ENCODE results near the gene AFF3. TPM values are rescaled to one million over a fixed set of nuclear protein-coding genes. Genes with fewer than 3 reads are reported as not detected.
"Not testable (repeated sequence)": the region's sequence is repeated elsewhere in the genome, so short reads cannot be mapped to it uniquely, and the experiment has no call there.

The AFF3 gene
- total RNA-seq, 1 donor from 2014 or later = 20.9 TPM

DNA sequence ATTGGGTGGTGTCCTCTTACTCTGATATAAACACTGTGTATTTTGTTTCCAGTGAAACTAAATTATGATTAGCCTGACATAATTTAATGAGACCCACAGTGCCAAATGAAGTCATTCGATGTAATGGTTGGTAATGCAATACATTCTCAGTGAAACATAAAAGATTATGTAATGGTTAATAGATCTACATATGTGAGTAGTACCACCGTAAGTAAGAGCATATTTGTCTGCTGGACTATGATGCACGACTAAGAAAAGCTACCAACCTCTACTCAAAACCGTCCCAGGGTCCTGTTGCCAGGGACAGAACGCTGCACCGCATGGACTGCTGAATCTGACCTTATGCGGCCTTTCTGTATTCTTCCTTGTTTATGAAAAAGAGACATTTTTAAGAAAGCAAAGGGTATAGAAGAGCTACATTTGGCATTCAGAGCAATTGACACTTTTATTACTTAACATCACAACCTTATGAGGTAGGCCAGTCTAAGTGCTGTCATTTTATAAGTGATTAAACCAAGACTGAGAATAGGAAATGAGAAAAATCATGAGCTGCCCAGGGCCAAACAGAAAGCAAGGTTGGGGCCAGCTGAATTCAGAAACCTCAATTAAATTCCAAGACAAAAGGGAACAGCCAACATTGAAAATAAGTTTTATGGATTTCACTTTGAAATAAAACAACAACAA lies 44.6 kb downstream of the AFF3 start:
- H3K9me3 Mint-ChIP-seq; H3K4me1 Mint-ChIP-seq; H3K36me3 Mint-ChIP-seq (ENCODE audit: low read depth); H3K4me3 Mint-ChIP-seq; DNase-seq (ENCODE audit: low read depth, low spot score); H3K27ac Mint-ChIP-seq (ENCODE audit: unreplicated experiment); H3K27me3 Mint-ChIP-seq (ENCODE audit: low read depth): not testable (repeated sequence)

DNA sequence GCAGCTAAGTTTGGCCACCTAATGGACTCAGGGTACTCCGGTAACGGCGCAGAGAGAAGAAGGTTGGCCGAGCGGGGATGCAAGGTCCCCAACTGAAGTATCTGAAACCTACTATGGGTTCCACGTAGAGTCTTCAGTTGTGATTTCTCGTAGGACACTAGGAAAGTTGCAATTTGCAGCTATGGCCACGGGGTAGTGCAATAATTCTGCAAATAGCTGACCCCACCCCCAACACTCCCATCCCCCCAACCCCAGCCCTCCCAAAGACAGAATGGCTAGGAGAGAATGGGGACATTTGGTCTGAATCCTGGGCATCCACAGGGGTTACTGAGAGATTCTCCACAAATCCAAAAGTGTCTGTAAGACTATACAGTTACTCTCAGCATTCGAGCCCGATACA lies 46.5 kb downstream of the AFF3 start:
- H3K9me3 Mint-ChIP-seq; H3K36me3 Mint-ChIP-seq (ENCODE audit: low read depth); H3K4me1 Mint-ChIP-seq; H3K27ac Mint-ChIP-seq (ENCODE audit: unreplicated experiment); DNase-seq (ENCODE audit: low read depth, low spot score); H3K4me3 Mint-ChIP-seq; H3K27me3 Mint-ChIP-seq (ENCODE audit: low read depth): not testable (repeated sequence)

DNA sequence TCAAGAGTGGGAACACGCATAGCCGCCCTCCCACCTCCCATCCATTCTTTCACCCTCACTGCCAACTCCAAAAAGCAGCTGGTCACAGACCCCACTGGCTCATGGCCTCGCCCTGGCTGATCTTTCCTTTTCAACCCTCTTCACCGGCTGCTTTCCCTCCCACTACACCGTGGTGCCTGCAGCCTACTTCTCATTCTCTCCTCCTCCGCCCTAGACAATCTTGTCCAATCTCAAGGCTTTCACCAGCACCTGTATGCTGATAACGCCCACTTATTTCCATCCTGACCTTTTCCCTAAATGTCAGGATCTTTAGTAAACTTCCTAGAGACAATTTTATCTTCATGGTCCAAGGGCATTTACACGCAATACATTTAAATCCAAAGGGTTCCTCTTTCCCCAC lies 50.6 kb downstream of the AFF3 start:
- H3K4me1 Mint-ChIP-seq; DNase-seq (ENCODE audit: low read depth, low spot score); H3K4me3 Mint-ChIP-seq; H3K27me3 Mint-ChIP-seq (ENCODE audit: low read depth); H3K36me3 Mint-ChIP-seq (ENCODE audit: low read depth); H3K27ac Mint-ChIP-seq (ENCODE audit: unreplicated experiment); H3K9me3 Mint-ChIP-seq: not testable (repeated sequence)

DNA sequence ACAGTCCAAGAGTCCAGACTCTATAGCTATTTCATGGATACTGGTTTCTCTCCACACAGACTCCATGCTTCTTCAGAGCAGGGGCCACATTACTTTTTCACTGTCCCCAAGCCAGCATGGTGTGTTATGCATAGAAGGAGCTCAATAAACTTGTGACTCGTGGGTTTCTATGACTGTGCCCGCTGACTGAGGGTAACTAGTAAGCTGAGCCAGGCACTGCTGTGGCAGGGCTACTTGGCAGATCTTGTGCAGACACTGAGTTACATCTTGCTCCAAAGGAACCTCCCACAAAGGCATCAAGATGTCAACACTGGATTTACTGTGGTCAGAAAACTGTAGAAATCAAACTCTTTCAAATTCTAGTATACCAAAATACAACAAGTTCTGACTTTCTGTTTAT lies 56.6 kb downstream of the AFF3 start:
- not testable (repeated sequence) for H3K27ac Mint-ChIP-seq (ENCODE audit: unreplicated experiment); H3K27me3 Mint-ChIP-seq (ENCODE audit: low read depth); H3K36me3 Mint-ChIP-seq (ENCODE audit: low read depth); H3K4me3 Mint-ChIP-seq; H3K9me3 Mint-ChIP-seq; DNase-seq (ENCODE audit: low read depth, low spot score)
- H3K4me1 Mint-ChIP-seq = peaks cover 16% of the 10 kb centered on the region

DNA sequence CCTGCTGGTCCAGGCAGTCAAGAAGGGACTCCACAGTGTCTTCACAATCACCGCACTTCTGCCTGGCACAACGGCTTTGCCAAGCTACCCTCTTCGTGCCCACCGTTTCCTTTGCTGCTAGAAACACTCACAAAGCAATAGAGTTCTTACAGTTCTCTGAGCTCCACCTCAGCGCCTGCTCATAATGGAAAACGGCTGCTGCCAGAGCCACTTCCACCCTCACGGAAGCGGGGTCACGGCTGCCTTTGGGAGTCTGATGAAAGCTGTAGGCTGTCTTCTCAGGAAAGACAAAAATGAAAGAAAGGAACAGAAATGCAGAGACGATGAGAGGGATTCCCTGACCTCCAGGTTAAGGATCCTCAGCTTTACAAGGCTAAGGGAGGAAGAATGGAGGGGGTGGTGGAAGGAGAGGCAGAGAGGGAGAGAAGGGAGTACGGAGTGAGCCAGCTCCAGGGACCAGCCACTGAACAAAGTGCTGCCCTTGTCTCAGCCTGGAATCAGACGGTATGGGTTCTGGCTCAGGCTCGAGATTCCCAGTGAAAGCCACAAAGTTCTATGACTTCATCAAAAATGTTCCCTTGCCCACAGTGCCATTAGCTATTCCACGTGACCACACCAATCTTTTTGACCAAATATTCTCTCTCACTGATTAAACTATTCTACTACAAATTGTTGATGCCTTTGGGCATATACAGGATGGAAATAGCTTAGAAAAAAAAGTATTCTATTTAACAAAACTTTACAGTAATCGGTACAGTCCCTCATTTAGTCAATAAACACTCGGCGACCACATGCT lies 58.8 kb downstream of the AFF3 start:
- not testable (repeated sequence) for H3K36me3 Mint-ChIP-seq (ENCODE audit: low read depth); H3K4me3 Mint-ChIP-seq; H3K9me3 Mint-ChIP-seq; DNase-seq (ENCODE audit: low read depth, low spot score); H3K27me3 Mint-ChIP-seq (ENCODE audit: low read depth)
- H3K4me1 Mint-ChIP-seq = peaks cover 16% of the 10 kb centered on the region
- peak overlapping the region; percentile 36 for H3K27ac Mint-ChIP-seq (ENCODE audit: unreplicated experiment)

DNA sequence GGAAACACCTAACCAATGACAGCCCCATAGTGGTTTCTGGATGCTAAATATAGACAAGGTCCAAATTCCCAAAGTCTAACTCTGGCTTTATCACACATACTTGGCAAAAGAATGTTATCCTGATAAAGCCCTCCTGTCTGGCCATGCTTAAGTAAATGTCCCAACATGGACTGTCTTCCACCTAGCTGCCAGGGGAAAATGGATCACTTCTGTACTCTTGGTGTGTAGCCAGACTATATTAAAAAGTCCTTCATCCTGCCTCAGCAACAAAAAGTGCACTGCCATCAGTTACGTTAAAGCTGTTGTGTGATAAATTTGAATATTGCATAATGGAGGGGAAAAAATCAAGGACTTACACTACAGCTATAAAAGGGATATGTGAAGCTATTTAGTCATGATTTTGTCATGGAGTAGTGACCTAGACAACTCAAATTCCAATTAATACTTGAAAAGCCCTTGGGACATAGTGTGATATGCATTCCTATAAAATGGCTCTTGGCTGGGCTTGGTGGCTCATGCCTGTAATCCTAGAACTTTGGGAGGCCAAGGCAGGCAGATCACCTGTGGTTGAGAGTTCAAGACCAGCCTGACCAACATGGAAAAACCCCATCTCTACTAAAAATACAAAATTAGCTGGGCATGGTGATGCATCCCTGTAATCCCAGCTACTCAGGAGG lies 60.0 kb downstream of the AFF3 start:
- peaks cover 16% of the 10 kb centered on the region for H3K4me1 Mint-ChIP-seq
- DNase-seq (ENCODE audit: low read depth, low spot score); H3K27me3 Mint-ChIP-seq (ENCODE audit: low read depth); H3K27ac Mint-ChIP-seq (ENCODE audit: unreplicated experiment); H3K36me3 Mint-ChIP-seq (ENCODE audit: low read depth); H3K9me3 Mint-ChIP-seq; H3K4me3 Mint-ChIP-seq: not testable (repeated sequence)

DNA sequence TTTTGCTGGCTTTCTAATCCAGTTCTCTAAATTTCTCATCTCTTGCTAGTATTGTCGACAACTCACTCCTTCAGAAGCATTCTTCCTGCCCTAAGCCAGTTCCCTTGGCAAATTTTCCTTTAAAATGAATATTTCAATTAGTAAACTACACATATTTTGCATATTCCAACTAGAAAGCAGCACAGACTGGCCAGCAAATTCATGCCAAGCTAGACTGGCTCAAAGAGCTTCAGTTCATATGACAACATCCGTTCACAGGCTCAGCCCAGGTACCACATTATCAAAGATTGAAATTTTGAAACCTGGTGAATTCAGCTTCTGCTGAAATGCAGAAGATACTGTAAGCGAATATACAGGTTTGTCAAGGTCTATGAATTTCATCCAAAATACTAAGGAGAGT lies 64.5 kb downstream of the AFF3 start:
- DNase-seq (ENCODE audit: low read depth, low spot score) = no peak
- TF ChIP-seq, protein P1, sequence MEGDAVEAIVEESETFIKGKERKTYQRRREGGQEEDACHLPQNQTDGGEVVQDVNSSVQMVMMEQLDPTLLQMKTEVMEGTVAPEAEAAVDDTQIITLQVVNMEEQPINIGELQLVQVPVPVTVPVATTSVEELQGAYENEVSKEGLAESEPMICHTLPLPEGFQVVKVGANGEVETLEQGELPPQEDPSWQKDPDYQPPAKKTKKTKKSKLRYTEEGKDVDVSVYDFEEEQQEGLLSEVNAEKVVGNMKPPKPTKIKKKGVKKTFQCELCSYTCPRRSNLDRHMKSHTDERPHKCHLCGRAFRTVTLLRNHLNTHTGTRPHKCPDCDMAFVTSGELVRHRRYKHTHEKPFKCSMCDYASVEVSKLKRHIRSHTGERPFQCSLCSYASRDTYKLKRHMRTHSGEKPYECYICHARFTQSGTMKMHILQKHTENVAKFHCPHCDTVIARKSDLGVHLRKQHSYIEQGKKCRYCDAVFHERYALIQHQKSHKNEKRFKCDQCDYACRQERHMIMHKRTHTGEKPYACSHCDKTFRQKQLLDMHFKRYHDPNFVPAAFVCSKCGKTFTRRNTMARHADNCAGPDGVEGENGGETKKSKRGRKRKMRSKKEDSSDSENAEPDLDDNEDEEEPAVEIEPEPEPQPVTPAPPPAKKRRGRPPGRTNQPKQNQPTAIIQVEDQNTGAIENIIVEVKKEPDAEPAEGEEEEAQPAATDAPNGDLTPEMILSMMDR (conservative IDR thresholded peaks at IDR 0.05) = no peak
- Mint-ChIP-seq H3K9me3 (no peaks in the 10 kb centered on the region), H3K4me1 (peaks cover 4% of the 10 kb centered on the region), H3K4me3 (no peak overlapping the region), H3K27me3 (ENCODE audit: low read depth) (no peaks in the 10 kb centered on the region), H3K36me3 (ENCODE audit: low read depth) (no peaks in the 10 kb centered on the region), H3K27ac (ENCODE audit: unreplicated experiment) (no peak overlapping the region)

DNA sequence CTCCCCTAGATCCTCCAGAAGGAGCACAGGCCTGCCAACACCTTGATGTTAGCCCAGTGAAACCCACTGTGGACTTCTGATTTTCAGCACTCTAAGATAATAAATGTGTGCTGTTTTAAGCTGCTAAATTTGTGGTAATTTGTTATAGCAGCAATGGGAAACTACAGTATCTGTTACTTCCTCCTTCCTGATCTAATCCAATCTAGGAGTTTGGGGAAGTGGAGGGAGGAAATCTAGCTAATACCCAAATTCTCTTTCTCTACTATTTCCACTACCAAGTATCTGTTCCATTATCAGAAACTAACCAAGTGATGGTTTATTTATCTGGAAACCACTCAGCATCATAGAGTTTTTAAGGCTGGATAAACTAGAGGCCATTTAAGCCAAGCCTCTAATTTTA lies 64.9 kb downstream of the AFF3 start:
- Mint-ChIP-seq H3K9me3 (no peaks in the 10 kb centered on the region), H3K4me1 (peaks cover 4% of the 10 kb centered on the region), H3K36me3 (ENCODE audit: low read depth) (no peaks in the 10 kb centered on the region), H3K4me3 (no peak overlapping the region), H3K27ac (ENCODE audit: unreplicated experiment) (no peak overlapping the region), H3K27me3 (ENCODE audit: low read depth) (no peaks in the 10 kb centered on the region)
- DNase-seq (ENCODE audit: low read depth, low spot score) = no peak
- TF ChIP-seq, protein P1 (conservative IDR thresholded peaks at IDR 0.05) = no peak
